ENCODE results near the gene TNFSF9. TPM values are rescaled to one million over a fixed set of nuclear protein-coding genes. Genes with fewer than 3 reads are reported as not detected.
A peak's percentile ranks its signal among the peaks of the same experiment; 100 is the strongest.

TNFSF9 gene
- total RNA-seq, 1 donor from 2014 or later = not detected

GRCh38 chr19:6568816-6569215 lies 38.0 kb downstream of the TNFSF9 start:
- no peak for DNase-seq (ENCODE audit: low spot score in 2 of 2)
- no peak overlapping the region for H3K4me3 ChIP-seq
- no peaks in the 10 kb centered on the region for H3K27me3 ChIP-seq
- intact Hi-C loops (cut with DNase I) = no loop called here
- TF ChIP-seq CTCF (IDR thresholded peaks at IDR 0.05) = no peak
- H3K4me1 ChIP-seq = no peaks in the 10 kb centered on the region
- H3K27ac ChIP-seq = no peak overlapping the region
- peaks cover 0 to 2% of the 10 kb centered on the region in 2 donors for H3K9me3 ChIP-seq
- no peaks in the 10 kb centered on the region for H3K36me3 ChIP-seq

GRCh38 chr19:6570764-6571163 lies 39.9 kb downstream of the TNFSF9 start:
- no peak overlapping the region for H3K4me3 ChIP-seq

GRCh38 chr19:6571167-6571566 lies 40.3 kb downstream of the TNFSF9 start:
- TF ChIP-seq CTCF (IDR thresholded peaks at IDR 0.05) = no peak
- H3K27ac ChIP-seq = no peak overlapping the region
- H3K27me3 ChIP-seq = no peaks in the 10 kb centered on the region
- intact Hi-C loops (cut with DNase I) = no loop called here
- DNase-seq (ENCODE audit: low spot score in 2 of 2) = no peak
- H3K4me1 ChIP-seq = no peaks in the 10 kb centered on the region
- H3K36me3 ChIP-seq = no peaks in the 10 kb centered on the region
- H3K4me3 ChIP-seq = no peak overlapping the region
- no peaks in the 10 kb centered on the region for H3K9me3 ChIP-seq

More at GRCh38 chr19:6570764-6571163, 39.9 kb downstream of the TNFSF9 start:
- no peaks in the 10 kb centered on the region for H3K4me1 ChIP-seq
- no peak for DNase-seq (ENCODE audit: low spot score in 2 of 2)
- TF ChIP-seq CTCF (IDR thresholded peaks at IDR 0.05) = no peak
- no peaks in the 10 kb centered on the region for H3K27me3 ChIP-seq
- no peak overlapping the region for H3K27ac ChIP-seq
- no peaks in the 10 kb centered on the region for H3K9me3 ChIP-seq
- H3K36me3 ChIP-seq = no peaks in the 10 kb centered on the region
- intact Hi-C loops (cut with DNase I) = no loop called here

- no peaks in the 10 kb centered on the region for H3K36me3 ChIP-seq
- DNase-seq (ENCODE audit: low spot score in 2 of 2) = peak; percentile 36 to 67
- H3K4me3 ChIP-seq = no peak overlapping the region
- no peaks in the 10 kb centered on the region for H3K4me1 ChIP-seq
- H3K9me3 ChIP-seq = no peaks in the 10 kb centered on the region
- intact Hi-C loops (cut with DNase I) = no loop called here
- TF ChIP-seq CTCF (IDR thresholded peaks at IDR 0.05) = no peak
- H3K27ac ChIP-seq = no peak overlapping the region
- no peaks in the 10 kb centered on the region for H3K27me3 ChIP-seq
Measured at GRCh38 chr19:6572217-6572616, 41.4 kb downstream of the TNFSF9 start.

GRCh38 chr19:6573350-6573749 lies 42.5 kb downstream of the TNFSF9 start:
- Histone ChIP-seq H3K36me3 (no peaks in the 10 kb centered on the region), H3K4me3 (no peak overlapping the region), H3K4me1 (no peaks in the 10 kb centered on the region), H3K9me3 (no peaks in the 10 kb centered on the region), H3K27ac (no peak overlapping the region), H3K27me3 (no peaks in the 10 kb centered on the region)
- TF ChIP-seq CTCF (IDR thresholded peaks at IDR 0.05) = no peak
- no peak for DNase-seq (ENCODE audit: low spot score in 2 of 2)
- intact Hi-C loops (cut with DNase I) = no loop called here

- DNase-seq (ENCODE audit: low spot score in 2 of 2) = no peak
- no peak for TF ChIP-seq CTCF (IDR thresholded peaks at IDR 0.05)
- intact Hi-C loops (cut with DNase I) = no loop called here
- H3K27me3 ChIP-seq = no peaks in the 10 kb centered on the region
- no peaks in the 10 kb centered on the region for H3K9me3 ChIP-seq
- H3K27ac ChIP-seq = no peak overlapping the region
- no peaks in the 10 kb centered on the region for H3K4me1 ChIP-seq
- H3K4me3 ChIP-seq = no peak overlapping the region
- H3K36me3 ChIP-seq = no peaks in the 10 kb centered on the region
Measured at GRCh38 chr19:6576869-6577475, 46.1 kb downstream of the TNFSF9 start.

All from ascending aorta (tissue), 2 donors.